ENCODE results near the gene NDOR1. TPM values are rescaled to one million over a fixed set of nuclear protein-coding genes. Genes with fewer than 3 reads are reported as not detected.
A peak's percentile ranks its signal among the peaks of the same experiment; 100 is the strongest.

Gene NDOR1
- polyA plus RNA-seq, 5 donors, result 6.9 to 16.1 (median 9.8) TPM

DNA sequence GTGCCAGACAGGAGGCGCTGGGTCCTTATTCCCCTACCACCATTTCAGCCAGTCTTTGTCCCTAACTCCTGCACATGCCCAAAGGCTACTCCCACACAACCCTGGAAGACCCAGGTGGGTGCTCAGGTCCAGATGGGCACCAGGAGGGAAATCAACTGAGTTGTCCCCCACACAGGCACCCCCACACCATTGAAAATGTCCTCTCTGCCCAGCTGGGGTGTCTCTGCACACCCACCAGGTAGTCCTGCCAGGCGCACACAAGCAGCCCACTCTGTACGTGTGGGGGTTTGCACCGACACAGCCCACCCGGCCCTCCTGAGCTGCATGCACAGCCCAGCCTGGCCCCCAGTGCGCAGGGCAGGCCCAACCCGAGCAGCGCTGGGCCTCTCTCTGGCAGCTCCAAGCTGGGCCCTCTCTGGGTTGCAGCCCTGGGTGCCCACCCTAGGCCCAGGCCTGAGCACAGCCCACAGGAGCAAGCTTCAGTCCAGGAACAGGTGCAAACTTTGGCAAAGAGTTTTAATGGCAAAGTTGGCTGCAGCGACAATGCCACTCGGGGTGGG, 14.3 kb downstream of the NDOR1 start:
- no peak for DNase-seq

DNA sequence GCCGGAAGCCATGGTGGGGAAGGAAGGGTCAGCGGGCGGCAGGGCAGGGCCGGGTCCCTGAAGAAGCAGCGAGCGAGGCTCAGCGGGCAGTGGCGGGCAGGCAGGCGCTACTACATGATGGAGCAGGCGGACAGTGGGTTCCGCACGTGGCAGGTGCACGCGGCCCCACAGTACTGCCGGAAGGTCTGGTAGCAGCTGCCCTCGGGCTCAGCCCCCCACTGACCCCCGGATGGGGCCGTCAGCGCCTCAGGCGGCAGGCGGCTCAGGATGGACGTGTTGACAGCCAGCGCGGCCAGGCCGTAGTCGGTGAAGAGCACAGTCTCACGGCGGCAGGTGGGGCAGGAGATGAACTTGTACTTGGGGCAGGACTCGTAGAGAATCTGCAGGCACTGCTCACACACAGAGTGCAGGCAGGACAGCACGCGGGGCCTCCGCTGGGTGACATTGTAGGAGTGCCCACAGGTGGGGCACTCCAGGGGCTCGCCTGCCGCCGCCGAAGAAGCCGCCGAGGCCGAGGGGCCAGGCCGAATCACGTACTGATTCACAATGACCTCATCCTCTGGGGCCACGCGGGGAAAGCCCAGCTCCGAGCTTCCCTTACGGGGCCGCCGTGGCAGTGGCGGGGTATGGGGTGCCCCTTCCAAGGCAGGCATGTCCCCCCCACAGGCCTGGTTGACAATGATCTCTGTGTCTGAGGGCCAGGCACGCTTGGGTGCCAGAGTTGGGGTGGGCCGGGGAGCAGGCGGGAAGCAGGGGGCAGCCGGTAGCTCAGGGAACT, 15.0 kb downstream of the NDOR1 start:
- DNase-seq, result no peak

DNA sequence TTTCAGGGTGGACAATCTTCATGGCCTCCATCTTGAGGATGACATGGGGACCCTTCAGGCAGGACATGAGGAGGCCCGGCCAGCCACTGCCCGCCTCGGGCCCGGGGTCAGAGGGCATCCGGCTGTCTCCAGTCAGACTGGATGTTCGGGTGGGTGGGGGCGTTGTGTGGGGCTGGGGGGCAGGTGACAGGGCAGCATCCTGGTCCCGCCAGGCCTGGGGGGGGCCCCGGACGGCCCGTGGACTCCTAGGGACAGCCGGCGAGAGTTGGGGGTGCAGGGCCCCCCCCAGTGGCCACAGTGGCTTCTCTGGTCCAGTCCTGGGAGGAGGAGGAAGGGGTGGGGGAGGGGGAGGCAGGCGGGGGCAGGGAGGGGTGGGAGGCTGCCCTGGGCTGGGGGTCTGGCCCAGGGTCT, 15.6 kb downstream of the NDOR1 start:
- DNase-seq, result no peak

DNA sequence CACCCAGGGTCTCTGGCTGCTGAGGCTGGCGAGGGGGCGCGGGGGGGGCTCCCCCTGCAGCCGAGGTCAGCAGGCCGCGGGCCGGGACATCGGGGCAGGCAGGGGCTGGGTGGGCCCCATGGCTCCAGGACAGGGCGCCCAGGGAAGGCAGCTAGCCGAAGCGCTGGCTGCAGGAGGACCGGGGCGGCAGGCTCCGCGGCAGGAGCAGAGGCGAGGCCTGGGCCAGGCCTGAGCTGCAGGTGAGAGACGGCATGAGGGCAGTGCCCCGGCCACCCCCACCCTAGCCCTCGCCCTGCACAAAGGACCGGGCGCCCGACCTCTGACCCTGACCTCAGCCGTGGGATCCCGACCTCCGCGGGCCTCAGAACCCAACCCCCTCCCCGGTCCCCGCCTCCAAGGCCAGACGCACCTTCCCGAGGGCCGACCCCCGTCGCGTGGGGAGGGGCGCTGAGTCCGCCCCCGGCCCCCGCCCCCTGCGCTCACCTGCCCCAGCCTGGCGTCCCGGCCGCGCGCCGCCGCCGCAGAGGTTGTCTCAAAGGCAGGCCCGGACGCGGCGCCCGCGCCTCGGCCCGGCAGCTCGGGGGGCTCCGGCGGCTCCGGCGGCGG, 16.1 kb downstream of the NDOR1 start:
- DNase-seq, result no peak

DNA sequence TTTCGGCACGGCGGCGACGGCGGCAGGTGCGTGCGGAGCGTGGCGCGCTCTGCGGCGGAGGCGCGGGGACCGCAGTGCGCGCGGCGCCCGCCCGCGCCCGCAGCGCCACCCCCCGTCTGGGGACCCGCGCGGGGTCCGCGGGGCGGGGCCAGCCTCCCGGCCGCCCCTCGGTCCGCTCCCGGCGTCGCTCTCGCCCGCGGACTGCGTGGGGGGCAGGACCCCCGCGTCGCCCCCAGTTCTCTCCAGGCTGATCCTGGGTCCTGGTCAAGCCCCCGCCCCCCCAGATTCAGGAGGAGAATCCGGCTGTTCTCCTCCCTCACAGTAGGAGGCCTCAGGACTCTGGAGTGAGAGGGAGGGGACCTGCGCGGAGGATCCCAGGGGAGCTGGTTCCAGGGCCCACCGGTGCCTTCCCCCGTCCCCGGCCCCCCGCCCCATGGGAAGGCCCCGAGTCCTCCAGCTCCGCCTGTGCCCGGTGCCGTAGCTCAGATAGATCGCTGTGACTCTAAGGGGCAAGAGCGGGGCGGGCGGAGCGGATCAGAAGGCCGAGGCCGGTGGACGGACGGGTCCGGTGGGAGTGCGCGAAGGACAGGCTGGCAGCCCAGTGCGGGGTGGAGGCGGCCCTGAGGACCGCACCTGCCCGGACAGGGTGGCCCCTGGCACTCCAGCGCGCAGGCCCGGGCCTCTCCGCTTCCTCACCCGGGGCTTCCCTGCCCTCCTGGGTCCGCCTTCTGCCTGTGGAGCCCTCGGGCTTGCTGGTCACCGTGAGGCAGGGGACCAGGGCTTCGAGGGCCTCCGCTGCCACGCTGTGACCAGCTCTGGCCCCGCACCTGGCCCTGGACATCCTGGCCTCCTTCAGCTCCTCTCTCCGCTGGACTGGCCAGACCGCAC, 16.9 kb downstream of the NDOR1 start, which contains the start of gene RNF208:
TSS of gene RNF208 (minus strand) at position 51 of the 888 bp plus-strand sequence. CDS start 1,028 bp downstream, outside the sequence.
- no peak for DNase-seq

DNA sequence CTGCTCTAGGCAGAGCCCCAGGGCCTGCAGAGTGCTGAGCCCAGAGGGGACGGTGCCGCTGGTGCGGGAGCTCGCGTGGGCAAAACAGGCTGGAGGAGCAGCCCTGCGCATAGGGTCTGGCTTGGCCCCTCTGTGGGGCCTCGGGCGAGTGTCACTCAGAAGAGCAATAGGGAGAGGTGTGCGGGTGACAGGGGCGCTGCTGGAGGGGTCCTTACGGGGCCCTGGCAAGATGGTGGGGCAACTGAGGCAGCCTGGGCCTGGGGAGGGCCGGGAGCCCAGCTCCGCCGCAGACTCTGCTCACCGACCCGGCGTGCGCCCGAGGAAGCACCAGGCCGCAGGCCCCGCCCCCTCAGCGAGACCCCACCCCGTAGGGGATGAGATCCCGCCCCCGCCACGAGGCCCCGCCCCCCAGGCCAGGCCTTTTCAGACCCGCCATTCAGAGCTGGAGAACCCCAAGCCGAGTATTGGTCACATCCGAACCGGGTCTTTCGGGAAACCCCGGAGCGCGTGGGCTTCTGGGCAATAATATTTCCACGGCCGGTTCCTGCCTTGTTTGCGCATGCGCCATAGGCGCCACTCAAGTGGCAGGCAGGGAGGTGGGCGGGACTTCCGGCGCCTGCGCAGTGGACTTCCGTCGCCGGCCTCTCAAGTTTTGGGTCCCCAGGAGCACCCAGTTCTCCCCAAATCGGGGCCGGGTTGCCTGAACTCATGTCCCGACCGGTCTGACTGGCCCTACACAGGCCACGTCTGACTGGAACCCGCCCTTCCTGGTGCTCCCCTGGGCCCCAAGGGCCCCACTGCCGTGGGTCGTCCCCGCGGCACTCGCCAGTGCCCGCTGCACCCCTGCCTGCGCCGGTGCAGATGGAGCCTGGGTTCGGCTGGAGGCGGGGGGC, 17.8 kb downstream of the NDOR1 start:
- peak; percentile 93 to 94 for DNase-seq

DNA sequence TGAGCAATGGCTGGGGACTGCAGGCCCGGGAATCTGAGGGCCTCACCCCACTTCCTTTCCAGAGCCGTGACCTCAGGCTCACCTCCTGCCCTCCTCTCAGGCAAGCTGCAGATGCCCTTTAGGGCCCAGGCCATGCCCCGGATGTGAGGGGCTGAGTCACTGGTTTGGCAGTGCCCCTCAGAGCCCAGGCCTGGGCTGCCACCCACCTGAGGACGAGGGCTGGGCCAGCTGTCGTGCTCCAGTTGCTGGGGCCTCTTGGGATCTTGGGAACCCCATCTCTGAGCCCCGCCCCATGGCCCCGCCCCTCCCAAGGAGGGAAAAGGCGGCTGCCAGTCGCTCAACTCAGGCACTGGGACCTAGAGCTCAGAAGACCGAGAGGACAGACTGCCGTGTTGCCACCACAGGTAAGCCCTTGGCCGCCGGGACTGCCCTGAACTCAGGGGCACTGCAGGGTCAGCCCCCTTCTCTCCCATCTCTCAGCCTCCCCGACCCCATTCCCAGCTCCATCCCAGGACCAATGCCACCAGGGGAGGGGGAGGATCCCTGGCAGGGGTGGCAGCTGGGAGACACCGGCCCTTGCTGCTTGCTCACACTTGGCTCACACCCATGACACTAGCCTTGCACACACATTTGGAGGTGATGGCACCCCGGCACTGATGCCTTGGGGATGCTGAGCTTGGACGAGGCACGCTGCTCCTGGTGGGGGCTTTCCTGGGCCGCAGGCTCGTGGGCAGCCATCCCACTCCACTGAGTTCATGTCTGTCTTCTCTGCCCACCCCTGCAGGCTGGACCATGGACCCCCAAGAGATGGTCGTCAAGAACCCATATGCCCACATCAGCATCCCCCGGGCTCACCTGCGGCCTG, 19.6 kb downstream of the NDOR1 start, which contains the start of gene CYSRT1:
TSS of gene CYSRT1 (plus strand) at position 345 of the 865 bp plus-strand sequence. CDS start at position 793, 448 bp downstream.
- DNase-seq, result no peak

DNA sequence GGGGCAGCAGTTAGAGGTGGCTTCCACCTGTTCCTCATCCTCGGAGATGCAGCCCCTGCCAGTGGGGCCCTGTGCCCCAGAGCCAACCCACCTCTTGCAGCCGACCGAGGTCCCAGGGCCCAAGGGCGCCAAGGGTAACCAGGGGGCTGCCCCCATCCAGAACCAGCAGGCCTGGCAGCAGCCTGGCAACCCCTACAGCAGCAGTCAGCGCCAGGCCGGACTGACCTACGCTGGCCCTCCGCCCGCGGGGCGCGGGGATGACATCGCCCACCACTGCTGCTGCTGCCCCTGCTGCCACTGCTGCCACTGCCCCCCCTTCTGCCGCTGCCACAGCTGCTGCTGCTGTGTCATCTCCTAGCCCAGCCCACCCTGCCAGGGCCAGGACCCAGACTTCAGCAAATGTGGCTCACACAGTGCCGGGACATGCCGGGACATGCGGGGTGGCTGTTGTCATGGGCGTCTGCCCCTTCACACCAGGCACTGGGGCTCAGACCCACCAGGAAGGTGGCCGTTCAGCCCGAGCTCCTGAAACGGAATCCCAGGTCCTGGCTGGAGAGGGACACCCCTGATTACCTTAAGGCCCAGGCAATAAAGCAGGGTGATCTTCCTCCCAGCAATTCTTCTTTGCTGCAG, 20.3 kb downstream of the NDOR1 start:
- DNase-seq, result no peak

DNA sequence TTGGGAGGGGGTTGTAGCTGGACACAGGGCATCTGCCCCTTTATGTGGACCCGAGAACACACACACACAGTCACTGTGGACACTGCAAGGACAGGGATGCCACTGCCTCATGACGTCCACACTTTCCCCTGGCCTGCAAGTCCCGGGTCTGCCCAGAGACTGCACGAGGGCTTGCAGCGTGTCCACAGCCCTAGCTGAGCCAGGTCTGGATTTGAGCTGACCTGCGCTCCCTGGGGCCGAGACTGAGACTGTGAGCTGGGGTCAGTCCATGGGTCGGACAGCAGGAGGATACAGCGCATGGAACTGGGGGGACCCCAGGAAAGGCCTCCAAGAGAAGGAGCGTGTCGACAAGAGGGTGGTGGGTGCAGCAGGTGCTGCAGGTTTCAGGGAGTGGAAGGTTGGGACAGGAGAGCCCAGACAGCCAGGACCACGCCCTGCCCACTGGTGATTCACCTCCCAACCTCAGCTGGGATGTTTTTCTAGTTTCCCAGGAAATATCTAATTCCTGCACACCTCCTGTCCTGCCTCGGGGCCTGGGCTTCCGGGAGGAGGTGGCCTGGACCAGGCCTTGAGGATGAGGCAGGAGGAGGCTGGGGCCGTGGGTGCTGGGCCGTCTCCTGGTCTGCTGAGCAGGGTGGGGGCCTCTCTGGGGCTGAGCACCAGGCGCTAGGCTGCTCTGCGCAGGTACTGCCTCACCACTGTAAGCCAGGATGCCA, 21.0 kb downstream of the NDOR1 start:
- DNase-seq, result no peak

DNA sequence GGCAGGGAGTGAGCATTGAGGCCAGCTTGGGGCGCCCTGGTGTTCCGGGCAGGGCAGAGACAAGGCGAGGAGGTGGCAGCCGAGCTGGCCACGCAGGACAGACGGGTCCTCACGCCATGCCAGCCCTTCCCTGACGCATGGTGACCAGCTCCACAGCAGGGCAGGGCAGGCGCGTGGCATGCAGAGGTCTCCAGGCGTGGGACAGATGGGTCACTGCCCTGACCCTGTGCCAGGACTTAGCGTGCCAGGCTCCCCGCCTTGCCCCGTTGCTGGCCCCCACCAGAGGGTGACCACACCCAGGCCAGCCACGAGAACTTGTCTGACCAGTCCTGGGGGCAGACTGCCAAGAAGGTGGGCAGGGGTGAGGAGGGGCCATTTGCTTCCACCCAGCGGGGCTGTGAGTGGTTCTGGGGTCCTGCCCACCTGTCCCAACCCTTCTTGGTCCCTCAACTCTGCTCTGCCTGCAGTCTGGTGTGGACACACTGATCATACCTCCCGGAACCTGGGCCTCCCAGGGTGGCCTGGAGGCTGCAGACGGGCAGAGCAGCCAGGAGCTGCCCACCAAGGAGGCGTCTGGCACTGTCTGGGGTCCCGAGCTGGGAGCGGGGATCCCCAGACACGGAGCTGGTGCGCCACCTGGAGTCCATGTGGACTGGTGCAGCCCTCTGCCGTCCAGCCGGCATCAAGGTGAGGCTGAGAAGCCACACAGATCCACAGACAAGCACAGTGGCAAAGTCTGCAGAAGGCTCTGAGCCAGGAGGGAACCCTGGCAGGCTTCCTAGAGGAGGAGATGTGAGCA, 21.8 kb downstream of the NDOR1 start, which contains the start of gene RNF224:
TSS of gene RNF224 (plus strand) at position 449 of the 799 bp plus-strand sequence. CDS start 834 bp downstream, outside the sequence.
- DNase-seq, result peak; percentile 69 to 71

DNA sequence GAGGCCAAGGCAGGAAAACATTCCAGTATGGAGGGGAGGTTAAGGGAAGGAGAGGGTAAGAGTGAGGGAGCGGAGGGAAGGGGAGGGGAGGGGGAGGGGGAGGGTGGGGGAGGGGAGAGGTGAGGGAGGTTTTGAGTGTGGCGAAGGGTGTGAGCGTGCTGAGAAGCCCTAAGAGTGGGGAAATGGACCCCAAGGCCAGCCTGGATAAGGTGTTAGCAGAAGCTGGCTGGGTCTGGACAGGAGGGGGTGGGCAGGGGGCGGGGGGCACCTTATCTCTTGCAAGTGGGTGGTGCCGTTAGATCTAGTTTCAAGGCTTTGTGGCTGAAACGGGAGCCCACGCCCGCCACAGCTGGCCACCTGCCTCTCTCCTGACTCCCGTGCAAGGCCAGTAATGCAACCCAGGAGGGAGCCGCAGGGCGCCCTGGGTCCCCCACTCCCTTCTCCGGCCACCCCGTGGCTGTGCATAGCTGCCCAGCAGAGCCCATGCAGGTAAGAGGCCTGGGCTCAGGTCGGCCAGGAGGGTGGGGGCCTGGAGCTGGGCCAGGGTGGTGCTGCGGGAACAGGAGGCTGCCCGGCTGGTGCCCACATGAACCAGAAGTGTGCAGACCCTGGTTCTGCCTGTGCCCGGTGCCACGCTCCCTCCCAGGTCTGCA, 22.5 kb downstream of the NDOR1 start:
- DNase-seq, result no peak

DNA sequence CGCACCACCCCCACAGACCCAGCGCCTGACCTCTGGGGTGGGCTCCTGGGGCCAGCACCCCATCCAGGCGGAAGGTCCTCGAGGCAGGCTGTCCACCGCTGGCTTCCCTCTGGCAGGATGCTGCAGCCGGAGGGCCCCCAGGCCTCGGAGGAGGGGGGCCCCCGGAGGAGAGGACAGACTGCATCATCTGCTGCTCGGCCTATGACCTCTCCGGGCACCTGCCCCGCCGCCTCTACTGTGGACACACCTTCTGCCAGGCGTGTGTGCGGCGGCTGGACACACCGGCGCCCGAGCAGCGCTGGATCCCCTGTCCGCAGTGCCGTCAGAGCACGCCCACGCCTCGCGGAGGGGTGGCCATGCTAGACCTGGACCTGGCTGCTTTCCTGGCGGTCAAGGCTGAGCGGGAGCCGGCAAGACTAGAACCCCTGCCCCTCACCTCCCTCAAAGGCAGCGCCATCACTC, 23.0 kb downstream of the NDOR1 start:
- no peak for DNase-seq

DNA sequence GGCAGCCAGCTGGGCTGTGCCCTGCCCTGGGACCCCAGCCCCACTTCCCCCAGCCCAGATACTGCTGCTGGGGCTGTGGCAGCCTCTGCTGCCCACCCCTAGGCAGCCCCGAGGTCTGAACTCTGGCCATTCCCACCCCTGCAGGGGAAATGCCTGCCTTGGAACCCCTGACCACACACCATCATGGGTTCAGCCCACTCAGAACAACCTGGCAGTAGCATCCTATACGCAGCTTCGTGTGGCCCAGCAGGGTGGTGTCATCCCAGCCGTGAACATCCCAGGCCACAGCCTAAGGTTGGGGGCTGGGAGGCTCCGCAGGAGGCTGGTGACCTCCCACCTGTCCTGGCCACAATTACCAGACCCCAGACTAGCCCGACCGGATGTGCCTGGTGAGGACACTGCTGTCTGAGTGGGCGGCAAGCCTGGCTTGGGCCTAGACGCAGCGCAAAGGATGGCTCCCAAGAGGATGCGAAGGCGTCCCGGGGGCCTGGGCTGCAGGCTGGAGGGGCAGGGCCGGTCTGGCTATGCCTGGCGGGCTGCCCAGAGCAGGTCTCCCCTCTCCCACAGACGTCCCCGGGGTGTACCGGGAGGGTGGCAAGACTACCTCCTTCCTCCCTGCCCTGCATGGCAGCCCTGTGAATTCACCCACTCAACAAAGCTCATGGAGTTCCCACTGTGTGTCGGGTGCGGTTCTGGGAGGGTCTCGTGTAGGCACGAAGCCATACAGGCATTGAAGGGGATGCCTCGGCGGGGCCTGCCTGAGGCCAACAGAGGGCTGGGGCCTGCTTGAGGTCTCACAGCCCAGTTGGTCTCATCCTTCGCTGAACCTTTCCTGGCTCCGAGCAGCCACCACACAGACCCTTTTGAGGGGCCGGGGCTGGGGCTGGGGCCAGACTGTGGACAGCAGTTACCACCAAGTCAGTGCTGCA, 23.7 kb downstream of the NDOR1 start:
- no peak for DNase-seq

DNA sequence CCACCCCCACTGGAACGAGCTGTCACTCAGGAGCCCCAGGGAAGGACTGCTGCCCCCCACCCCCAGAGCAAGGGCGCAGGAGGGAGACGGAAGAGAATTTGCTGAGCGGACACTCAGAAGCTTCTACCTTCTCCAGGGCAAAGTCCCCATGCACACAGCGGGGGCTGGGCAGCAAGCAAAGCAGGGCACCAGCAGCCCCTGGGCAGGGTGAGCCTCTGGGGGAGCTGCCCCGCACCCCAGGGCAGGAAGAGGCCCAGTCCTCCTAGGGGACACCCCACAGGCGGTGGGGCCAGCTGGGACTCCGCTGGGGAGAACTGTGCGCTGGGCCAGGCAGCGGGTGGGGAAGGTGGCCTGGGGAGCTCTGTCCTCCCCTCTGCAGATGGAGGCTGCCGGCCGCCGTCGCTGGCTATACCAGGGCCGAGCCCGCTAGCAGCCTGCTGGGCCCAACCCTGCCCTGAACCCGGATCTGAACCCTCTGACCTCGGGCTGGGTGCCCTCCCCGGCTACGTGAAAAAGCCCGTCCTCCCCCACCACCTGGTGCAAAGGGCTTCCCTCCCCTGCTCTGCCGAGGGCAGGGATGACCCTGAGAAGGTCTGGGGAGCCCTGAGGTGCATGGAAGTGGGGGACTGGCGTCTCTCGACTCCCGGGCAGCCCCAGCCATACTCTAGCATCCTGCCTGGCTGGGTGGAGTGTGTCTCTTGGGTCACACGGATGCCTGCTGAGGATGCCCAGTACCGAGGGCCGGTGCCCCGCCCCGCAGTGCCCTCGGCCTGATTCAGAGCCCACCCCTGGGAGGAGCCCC, 24.6 kb downstream of the NDOR1 start:
- DNase-seq, result no peak

Data from right lung (tissue), 5 donors.